HCT116 (cell line): Measurements from ENCODE around the gene SMIM35. TPM values are rescaled to one million over a fixed set of nuclear protein-coding genes. Genes with fewer than 3 reads are reported as not detected.

Experiments
- ATAC-seq: fragments of 200-7000 bp; cut with Tn5 transposase; 2 replicates; pipeline ENCODE4 v1.9.1; 2020; ENCODE audit warnings: mild to moderate bottlenecking, moderate library complexity
- BruUV-seq: library from RNA; stranded (reverse); fragments of 400-500 nt; replicated peaks from 2 replicates; lab custom pipeline; 2021; lab: Mats Ljungman, UMichigan
- CTCF ChIA-PET: fragments of 300-600 bp; sonication (Branson Sonifier 250); formaldehyde crosslinking; loops from one replicate; lab custom pipeline; 2021; ENCODE audit warnings: antibody characterized with exemption; lab: Charles Lee
- POLR2A ChIA-PET: fragments of 300-600, 350-600 bp; sonication (Branson Sonifier 250); formaldehyde crosslinking; loops from one replicate; lab custom pipeline; 2021; ENCODE audit warnings: antibody characterized with exemption; lab: Charles Lee
- RAD21 ChIA-PET, 2 experiments: fragments of 300-600 bp; sonication (Branson Sonifier 250); formaldehyde crosslinking; loops; one replicate each; lab custom pipeline; 2023; ENCODE audit warnings: low total read pairs in 2 of 2; ENCODE audit not compliant: uncharacterized antibody in 2 of 2, unreplicated experiment in 2 of 2, low non-redundant PET in 1 of 2; lab: Charles Lee
- DNase-seq: peaks from one replicate; pipeline ENCODE4 v3.0.0-alpha.2; 2010; ENCODE audit warnings: low read depth, low spot score
- H2AFZ ChIP-seq: fragments of 200-600 bp; shearing (Covaris generic), sonication (generic); 2 replicates; pipeline ENCODE4 v1.6.1; 2017; ENCODE audit warnings: low read depth, mixed run types, mixed read lengths, antibody characterized with exemption, low read length; ENCODE audit not compliant: poor library complexity, severe bottlenecking
- H3K27ac ChIP-seq: 2 replicates; pipeline ENCODE4 v1.5.1; 2012; ENCODE audit warnings: low read depth, low read length
- H3K27me3 ChIP-seq: fragments of 200-600 bp; sonication (generic); 2 replicates; pipeline ENCODE4 v1.6.1; 2016; ENCODE audit warnings: mixed run types, low read length, mixed read lengths; ENCODE audit not compliant: insufficient read depth
- H3K36me3 ChIP-seq, 2 experiments: fragments of 200-500 bp in 1 of 2; fragments of 200-600 bp in 1 of 2; sonication (Bioruptor generic) in 1 of 2; sonication (generic) in 1 of 2; 2 replicates each; pipeline versions ENCODE4 v1.5.1 to v1.6.1; 2014 to 2016; ENCODE audit warnings: low read length in 2 of 2, inconsistent platforms in 1 of 2, mixed read lengths in 1 of 2, mixed run types in 1 of 2; ENCODE audit not compliant: insufficient read depth in 2 of 2, control insufficient read depth in 1 of 2
- H3K4me1 ChIP-seq, 2 experiments: fragments of 200-600 bp in 1 of 2; sonication (generic) in 1 of 2; 2 replicates each; pipeline versions ENCODE4 v1.5.1 to v1.6.1; 2012 to 2017; ENCODE audit warnings: low read length in 2 of 2, inconsistent platforms in 1 of 2, mild to moderate bottlenecking in 1 of 2, mixed read lengths in 1 of 2, mixed run types in 1 of 2, moderate library complexity in 1 of 2; ENCODE audit not compliant: insufficient read depth in 2 of 2, control insufficient read depth in 1 of 2
- H3K4me2 ChIP-seq: fragments of 200-600 bp; sonication (generic); 2 replicates; pipeline ENCODE4 v1.6.1; 2017; ENCODE audit warnings: mixed run types, low read length, mixed read lengths
- H3K4me3 ChIP-seq, 2 experiments: fragments of 200-600 bp in 1 of 2; sonication (generic) in 1 of 2; replicated peaks in 1 of 2; 2 replicates each; pipeline ENCODE4 v1.5.1; 2011 to 2016; ENCODE audit warnings: low read length in 2 of 2, control low read depth in 1 of 2, low read depth in 1 of 2, mild to moderate bottlenecking in 1 of 2, mixed read lengths in 1 of 2, mixed run types in 1 of 2
- H3K79me2 ChIP-seq: fragments of 200-600 bp; sonication (generic); 2 replicates; pipeline ENCODE4 v1.6.1; 2017; ENCODE audit warnings: mild to moderate bottlenecking, mixed run types, low read length, moderate library complexity, mixed read lengths; ENCODE audit not compliant: insufficient read depth
- H3K9ac ChIP-seq: fragments of 200-600 bp; sonication (generic); 2 replicates; pipeline ENCODE4 v1.6.1; 2016; ENCODE audit warnings: low read length, mixed read lengths
- H3K9me2 ChIP-seq: fragments of 200-600 bp; sonication (generic), shearing (Covaris generic); 2 replicates; pipeline ENCODE4 v1.6.1; 2017; ENCODE audit warnings: mixed run types, mild to moderate bottlenecking, moderate library complexity; ENCODE audit not compliant: insufficient read depth
- H3K9me3 ChIP-seq, 2 experiments: fragments of 200-500 bp in 1 of 2; fragments of 200-600 bp in 1 of 2; sonication (Bioruptor generic) in 1 of 2; sonication (generic) in 1 of 2; 2 replicates each; pipeline ENCODE4 v1.6.1; 2014 to 2017; ENCODE audit warnings: low read length in 2 of 2, mixed read lengths in 2 of 2, inconsistent platforms in 1 of 2, low read depth in 1 of 2, mild to moderate bottlenecking in 1 of 2, mixed run types in 1 of 2, moderate library complexity in 1 of 2; ENCODE audit not compliant: control insufficient read depth in 1 of 2, insufficient read depth in 1 of 2
- H4K20me1 ChIP-seq: fragments of 200-600 bp; sonication (generic), shearing (Covaris generic); 2 replicates; pipeline ENCODE4 v1.6.1; 2017; ENCODE audit warnings: mixed run types, mild to moderate bottlenecking, moderate library complexity; ENCODE audit not compliant: insufficient read depth
- ATF3 ChIP-seq: IDR thresholded peaks from 2 replicates; pipeline ENCODE4 v1.6.1; 2012
- CBX3 ChIP-seq: IDR thresholded peaks from 2 replicates; pipeline ENCODE4 v1.6.1; 2012; ENCODE audit warnings: low read depth
- CTCF ChIP-seq, 3 experiments: fragments of 200-600 bp in 1 of 3; sonication (generic) in 1 of 3; IDR thresholded peaks in 2 of 3; conservative IDR thresholded peaks in 1 of 3; 2 replicates each; pipeline ENCODE4 v1.5.1; 2012 to 2017; ENCODE audit warnings: low read depth in 2 of 3, low read length in 2 of 3, antibody characterized with exemption in 1 of 3, borderline replicate concordance in 1 of 3, control low read depth in 1 of 3, mild to moderate bottlenecking in 1 of 3, mixed read lengths in 1 of 3, mixed run types in 1 of 3, moderate library complexity in 1 of 3; ENCODE audit not compliant: insufficient read depth in 1 of 3
- EGR1 ChIP-seq: IDR thresholded peaks from 2 replicates; pipeline ENCODE4 v1.6.1; 2012; ENCODE audit warnings: low read depth
- ELF1 ChIP-seq: IDR thresholded peaks from 2 replicates; pipeline ENCODE4 v1.6.1; 2012; ENCODE audit warnings: low read depth, borderline replicate concordance
- EZH2 ChIP-seq: fragments of 200-600 bp; sonication (generic); IDR thresholded peaks from 2 replicates; pipeline ENCODE4 v1.6.1; 2017; ENCODE audit warnings: antibody characterized with exemption, mixed run types
- EZH2phosphoT487 ChIP-seq: fragments of 200-600 bp; IDR thresholded peaks from 2 replicates; pipeline ENCODE4 v1.6.1; 2018; ENCODE audit warnings: antibody characterized with exemption, borderline replicate concordance
- JUND ChIP-seq: IDR thresholded peaks from 2 replicates; pipeline ENCODE4 v1.6.1; 2012
- MAX ChIP-seq: IDR thresholded peaks from 2 replicates; pipeline ENCODE4 v1.6.1; 2012
- POLR2AphosphoS5 ChIP-seq: IDR thresholded peaks from 2 replicates; pipeline ENCODE4 v1.6.1; 2011; ENCODE audit warnings: mild to moderate bottlenecking, low read depth, low read length, moderate library complexity
- REST ChIP-seq: IDR thresholded peaks from 2 replicates; pipeline ENCODE4 v1.6.1; 2012; ENCODE audit warnings: low read depth
- SRF ChIP-seq: IDR thresholded peaks from 2 replicates; pipeline ENCODE4 v1.6.1; 2012; ENCODE audit warnings: low read depth
- TCF7L2 ChIP-seq: IDR thresholded peaks from 2 replicates; pipeline ENCODE4 v1.7.0; 2011; ENCODE audit warnings: borderline replicate concordance, inconsistent platforms; ENCODE audit not compliant: insufficient read depth, insufficient read length; ENCODE audit errors: extremely low read depth
- YY1 ChIP-seq: IDR thresholded peaks from 2 replicates; pipeline ENCODE4 v1.6.1; 2011; ENCODE audit warnings: low read length, low read depth, moderate library complexity, mild to moderate bottlenecking; ENCODE audit not compliant: insufficient replicate concordance; ENCODE audit errors: extremely low read depth
- ZBTB33 ChIP-seq: IDR thresholded peaks from 2 replicates; pipeline ENCODE4 v1.6.1; 2011; ENCODE audit warnings: mild to moderate bottlenecking, low read length, moderate library complexity; ENCODE audit not compliant: insufficient replicate concordance; ENCODE audit errors: extremely low read depth
- ZNF274 ChIP-seq: fragments of 200-500 bp; sonication (Bioruptor generic); IDR thresholded peaks from 2 replicates; pipeline ENCODE4 v1.6.1; 2014; ENCODE audit warnings: mild to moderate bottlenecking, low read depth, low read length, inconsistent platforms
- intact Hi-C: fragments of 100-400 bp; cut with micrococcal nuclease; formaldehyde crosslinking; loops from 2 replicates; pipeline ENCODE4 v1.10.0; 2022
- total RNA-seq: library from RNA; stranded (reverse); gene quantifications from one replicate; pipeline ENCODE4 v1.2.1, GENCODE V29; 2021; ENCODE audit not compliant: unreplicated experiment

The SMIM35 gene
- total RNA-seq, 1 experiment from 2014 or later, result not detected

GRCh38 chr11:118006153-118006534 lies 80.6 kb downstream of the SMIM35 start:
- ATAC-seq, result no peak
- intact Hi-C loops, result no loop called here
- CTCF ChIA-PET, result no interaction called here
- Histone ChIP-seq H4K20me1 (no peaks in the 10 kb centered on the region), H3K79me2 (no peaks in the 10 kb centered on the region), H3K9me2 (no peaks in the 10 kb centered on the region), H3K9ac (no peak overlapping the region), H3K27me3 (no peaks in the 10 kb centered on the region), H3K9me3 (no peaks in the 10 kb centered on the region), H2AFZ (no peak overlapping the region), H3K4me2 (no peak overlapping the region), H3K4me1 (no peaks in the 10 kb centered on the region), H3K27ac (no peak overlapping the region), H3K4me3 (no peak overlapping the region), H3K36me3 (no peaks in the 10 kb centered on the region)
- RAD21 ChIA-PET, result no interaction called here
- BruUV-seq, result no TSS peak
- TF ChIP-seq CBX3 (no peak), ZNF274 (no peak), EZH2phosphoT487 (no peak), EGR1 (no peak), CTCF (IDR thresholded peaks at IDR 0.05 in 2 of 3, conservative IDR thresholded peaks at IDR 0.05 in 1 of 3; ENCODE audit: borderline replicate concordance in 1 of 3, insufficient read depth in 1 of 3, low read depth in 2 of 3, low read length in 2 of 3) (no peak), ATF3 (no peak), SRF (no peak), ZBTB33 (no peak), REST (no peak), YY1 (no peak), ELF1 (no peak), JUND (no peak), POLR2AphosphoS5 (no peak), TCF7L2 (no peak), EZH2 (no peak), MAX (no peak)
- POLR2A ChIA-PET, result no interaction called here
- DNase-seq, result no peak
